CD4-positive, alpha-beta T cell treated with Interleukin-17A for 4 hours (primary cell): ENCODE data around the gene CSH1.
"Not testable (repeated sequence)": the region's sequence is repeated elsewhere in the genome, so short reads cannot be mapped to it uniquely, and the experiment has no call there.

ENCODE experiments used
- DNase-seq: peaks from one replicate; pipeline ENCODE4 v3.0.0-alpha.2; 2020; ENCODE audit warnings: mixed read lengths

Gene CSH1

GRCh38 chr17:63896524-63897354, at the start of gene CSH1:
CSH1 (minus strand) TSS chr17:63896574; CDS start chr17:63896511, 63 bp downstream.
- DNase-seq: not testable (repeated sequence)

- no peak for DNase-seq
Measured at GRCh38 chr17:63945784-63946439, 49.5 kb upstream of the CSH1 start.

- DNase-seq: no peak
Measured at GRCh38 chr17:63944736-63945499, 48.5 kb upstream of the CSH1 start.

GRCh38 chr17:63943745-63944144, 47.4 kb upstream of the CSH1 start:
- DNase-seq: no peak

- DNase-seq: no peak
Measured at GRCh38 chr17:63942309-63942985, 46.1 kb upstream of the CSH1 start.

GRCh38 chr17:63941751-63942150, 45.4 kb upstream of the CSH1 start:
- no peak for DNase-seq

GRCh38 chr17:63941162-63941561, 44.8 kb upstream of the CSH1 start:
- DNase-seq: no peak

- no peak for DNase-seq
Measured at GRCh38 chr17:63940584-63940983, 44.2 kb upstream of the CSH1 start.

- no peak for DNase-seq
Measured at GRCh38 chr17:63939884-63940283, 43.5 kb upstream of the CSH1 start.

- DNase-seq: no peak
Measured at GRCh38 chr17:63939401-63939800, 43.0 kb upstream of the CSH1 start.

- DNase-seq: no peak
Measured at GRCh38 chr17:63937920-63938319, 41.5 kb upstream of the CSH1 start.

GRCh38 chr17:63937319-63937718, 40.9 kb upstream of the CSH1 start:
- no peak for DNase-seq

GRCh38 chr17:63934183-63935112, 38.1 kb upstream of the CSH1 start:
- no peak for DNase-seq

GRCh38 chr17:63933598-63933997, 37.2 kb upstream of the CSH1 start:
- no peak for DNase-seq

- DNase-seq: no peak
Measured at GRCh38 chr17:63932721-63933120, 36.3 kb upstream of the CSH1 start.

GRCh38 chr17:63931981-63932561, 35.7 kb upstream of the CSH1 start, which contains the start of gene CD79B:
CD79B (minus strand) TSS chr17:63932331; CDS start chr17:63932261, 70 bp downstream.
- DNase-seq: peak; percentile 60

- DNase-seq: peak; percentile 82
Measured at GRCh38 chr17:63930951-63931575, 34.7 kb upstream of the CSH1 start.

- DNase-seq: no peak
Measured at GRCh38 chr17:63929860-63930766, 33.7 kb upstream of the CSH1 start.

- DNase-seq: no peak
Measured at GRCh38 chr17:63928966-63929695, 32.8 kb upstream of the CSH1 start.
